GM11168 (cell line): Measurements from ENCODE around the gene IPCEF1.

Experiments
- in situ Hi-C: fragments of 300-500 bp; cut with MboI; formaldehyde crosslinking; loops from one replicate; pipeline ENCODE4 v1.12.0; 2022; ENCODE audit warnings: low sequenced_read_pairs; ENCODE audit not compliant: unreplicated experiment

IPCEF1 gene

GRCh38 chr6:154356690-154357089, at the start of gene IPCEF1:
Gene IPCEF1 (minus strand): TSS chr6:154356803. CDS start chr6:154265947, 90,856 bp downstream.
- in situ Hi-C loops = no loop called here

GRCh38 chr6:154406301-154406700, 49.7 kb upstream of the IPCEF1 start:
- in situ Hi-C loops = no loop called here

GRCh38 chr6:154404791-154405400, 48.3 kb upstream of the IPCEF1 start:
- in situ Hi-C loops = no loop called here

- in situ Hi-C loops = no loop called here
These were observed 47.2 kb upstream of the IPCEF1 start for GRCh38 chr6:154403788-154404187.

GRCh38 chr6:154402081-154402780, 45.6 kb upstream of the IPCEF1 start:
- in situ Hi-C loops = no loop called here

GRCh38 chr6:154399097-154399496, 42.5 kb upstream of the IPCEF1 start:
- in situ Hi-C loops = no loop called here

GRCh38 chr6:154397491-154398195, 41.0 kb upstream of the IPCEF1 start:
- in situ Hi-C loops = no loop called here

GRCh38 chr6:154395878-154396277, 39.3 kb upstream of the IPCEF1 start:
- in situ Hi-C loops = no loop called here

- in situ Hi-C loops = no loop called here
These were observed 38.7 kb upstream of the IPCEF1 start for GRCh38 chr6:154395316-154395715.

- in situ Hi-C loops = no loop called here
These were observed 38.0 kb upstream of the IPCEF1 start for GRCh38 chr6:154394571-154394970.

- in situ Hi-C loops = no loop called here
These were observed 33.4 kb upstream of the IPCEF1 start for GRCh38 chr6:154390034-154390433.

GRCh38 chr6:154388803-154389202, 32.2 kb upstream of the IPCEF1 start:
- in situ Hi-C loops = no loop called here

- in situ Hi-C loops = no loop called here
These were observed 30.5 kb upstream of the IPCEF1 start for GRCh38 chr6:154386848-154387717.

GRCh38 chr6:154384191-154384590, 27.6 kb upstream of the IPCEF1 start:
- in situ Hi-C loops = no loop called here

- in situ Hi-C loops = no loop called here
These were observed 26.7 kb upstream of the IPCEF1 start for GRCh38 chr6:154383273-154383672.

GRCh38 chr6:154382740-154383139, 26.1 kb upstream of the IPCEF1 start:
- in situ Hi-C loops = no loop called here

- in situ Hi-C loops = no loop called here
These were observed 24.9 kb upstream of the IPCEF1 start for GRCh38 chr6:154381548-154381947.

GRCh38 chr6:154380741-154381140, 24.1 kb upstream of the IPCEF1 start:
- in situ Hi-C loops = no loop called here

GRCh38 chr6:154379585-154379984, 23.0 kb upstream of the IPCEF1 start:
- in situ Hi-C loops = no loop called here

- in situ Hi-C loops = no loop called here
These were observed 21.9 kb upstream of the IPCEF1 start for GRCh38 chr6:154378518-154378917.
